K562 (cell line): ENCODE results near the gene RBPJL. TPM values are rescaled to one million over a fixed set of nuclear protein-coding genes. Genes with fewer than 3 reads are reported as not detected.

ENCODE experiments used
- ATAC-seq: fragments of 200-7000 bp; cut with Tn5 transposase; 3 replicates; pipeline ENCODE4 v1.9.1; 2020; ENCODE audit warnings: moderate library complexity
- BruUV-seq: library from RNA; stranded (reverse); fragments of 400-500 nt; replicated peaks from 2 replicates; lab custom pipeline; 2021; lab: Mats Ljungman, UMichigan
- CTCF ChIA-PET: fragments of 300-600 bp; formaldehyde crosslinking; extraction: SDS; loops from one replicate; lab custom pipeline; 2021; ENCODE audit warnings: low intra/inter-chr PET ratio; lab: Yijun Ruan, JAX
- POLR2A ChIA-PET: fragments of 300-600, 350-650 bp; sonication (Branson Sonifier 250); formaldehyde crosslinking; extraction: SDS; loops from one replicate; lab custom pipeline; 2021; ENCODE audit warnings: antibody characterized with exemption, inconsistent platforms; lab: Yijun Ruan, JAX
- DNase-seq, 4 experiments: peaks; one replicate each; pipeline versions ENCODE4 v3.0.0 to v3.0.0-alpha.2; 2011 to 2018; ENCODE audit warnings: low spot score in 3 of 4, mixed read lengths in 3 of 4; ENCODE audit errors: extremely low read depth in 1 of 4
- FAIRE-seq: peaks from 2 replicates; lab custom pipeline; 2011; peaks lifted over from hg19 to GRCh38; lab: Jason Lieb, UNC
- H2AFZ ChIP-seq: 2 replicates; pipeline ENCODE4 v1.6.0; 2011; ENCODE audit warnings: low read depth, low read length, control low read depth, inconsistent platforms
- H3K27ac ChIP-seq: fragments of 200-600 bp; 3 replicates; pipeline ENCODE4 v1.8.0; 2011; ENCODE audit warnings: low read depth, mild to moderate bottlenecking, control low read depth, inconsistent platforms, low read length, moderate library complexity, mixed read lengths; ENCODE audit errors: extremely low read depth
- H3K27me3 ChIP-seq, 2 experiments: fragments of 300-600 bp in 1 of 2; 2 replicates in 1 of 2; 3 replicates in 1 of 2; pipeline versions ENCODE4 v1.6.0 to v1.8.0; 2011; ENCODE audit warnings: inconsistent platforms in 2 of 2, low read length in 2 of 2, mild to moderate bottlenecking in 1 of 2, mixed read lengths in 1 of 2, moderate library complexity in 1 of 2; ENCODE audit not compliant: control insufficient read depth in 2 of 2, insufficient read depth in 2 of 2
- H3K36me3 ChIP-seq: fragments of 300-600 bp; 3 replicates; pipeline ENCODE4 v1.8.0; 2011; ENCODE audit warnings: mild to moderate bottlenecking, low read length, inconsistent platforms; ENCODE audit not compliant: control insufficient read depth, insufficient read depth
- H3K4me1 ChIP-seq, 2 experiments: fragments of 200-600 bp in 1 of 2; replicated peaks in 1 of 2; 2 replicates in 1 of 2; 3 replicates in 1 of 2; pipeline versions ENCODE4 v1.5.1 to v1.8.0; 2011; ENCODE audit warnings: inconsistent platforms in 2 of 2, low read length in 2 of 2, mild to moderate bottlenecking in 1 of 2, mixed read lengths in 1 of 2, moderate library complexity in 1 of 2; ENCODE audit not compliant: control insufficient read depth in 2 of 2, insufficient read depth in 2 of 2
- H3K4me2 ChIP-seq: 2 replicates; pipeline ENCODE4 v1.6.1; 2011; ENCODE audit warnings: low read length, control low read depth, inconsistent platforms, mixed read lengths; ENCODE audit not compliant: insufficient read depth
- H3K4me3 ChIP-seq: fragments of 200-600 bp; sonication (generic), shearing (Covaris generic); 2 replicates; pipeline ENCODE4 v1.5.1; 2016; ENCODE audit warnings: control low read depth, inconsistent platforms
- H3K79me2 ChIP-seq: fragments of 200-600 bp; 3 replicates; pipeline ENCODE4 v1.8.0; 2011; ENCODE audit warnings: low read length, inconsistent platforms; ENCODE audit not compliant: control insufficient read depth, insufficient read depth
- H3K9ac ChIP-seq, 2 experiments: 2 replicates each; pipeline versions ENCODE4 v1.6.0 to v1.6.1; 2011; ENCODE audit warnings: low read depth in 2 of 2, low read length in 2 of 2, control low read depth in 1 of 2, inconsistent platforms in 1 of 2, mild to moderate bottlenecking in 1 of 2, mixed read lengths in 1 of 2; ENCODE audit not compliant: insufficient read depth in 1 of 2
- H3K9me1 ChIP-seq: one replicate; pipeline ENCODE4 v1.6.0; 2011; ENCODE audit warnings: inconsistent platforms, mild to moderate bottlenecking, low read length, moderate library complexity; ENCODE audit not compliant: control insufficient read depth, insufficient read depth
- H3K9me3 ChIP-seq: replicated peaks from 2 replicates; pipeline ENCODE4 v1.5.1; 2011; ENCODE audit warnings: low read depth, low read length, inconsistent platforms; ENCODE audit not compliant: control insufficient read depth, insufficient read depth
- H4K20me1 ChIP-seq: replicated peaks from 2 replicates; pipeline ENCODE4 v1.6.1; 2011; ENCODE audit warnings: low read length, inconsistent platforms, mixed read lengths; ENCODE audit not compliant: control insufficient read depth, insufficient read depth
- DACH1 ChIP-seq: fragments of 450-650 bp; IDR thresholded peaks from 2 replicates; pipeline ENCODE4 v1.6.1; 2018; ENCODE audit not compliant: partially characterized antibody
- MAZ ChIP-seq, 2 experiments: fragments of 450-650 bp in 1 of 2; sonication (generic) in 1 of 2; formaldehyde crosslinking; IDR thresholded peaks in 1 of 2; conservative IDR thresholded peaks in 1 of 2; 2 replicates each; pipeline versions ENCODE4 v1.4.0 to v1.5.0; 2020; ENCODE audit warnings: mild to moderate bottlenecking in 1 of 2, missing genetic modification reagents in 1 of 2
- MYNN ChIP-seq, 2 experiments: sonication (generic); formaldehyde crosslinking in 1 of 2; IDR thresholded peaks; 2 replicates each; pipeline versions ENCODE4 v1.5.0 to v1.6.1; 2016 to 2020; ENCODE audit warnings: antibody characterized with exemption in 1 of 2, missing genetic modification reagents in 1 of 2
- SPI1 ChIP-seq: IDR thresholded peaks from 2 replicates; pipeline ENCODE4 v1.6.1; 2011; ENCODE audit warnings: low read depth, low read length, control low read depth, borderline replicate concordance
- WGBS: fragments of 100-300 bp; shearing (Covaris generic); methylation state at CpG from one replicate; pipeline ENCODE4 v1.1.6; 2016; ENCODE audit warnings: low coverage, mixed read lengths; ENCODE audit not compliant: insufficient coverage; ENCODE audit errors: missing lambda C conversion rate; 5-methylcytosine and 5-hydroxymethylcytosine counted together
- in situ Hi-C: fragments of 300-500 bp; cut with MboI; formaldehyde crosslinking; loops from 4 replicates; pipeline ENCODE4 v1.15.0; 2018; ENCODE audit warnings: inconsistent platforms, mixed read lengths
- intact Hi-C: fragments of 100-400 bp; cut with micrococcal nuclease; formaldehyde crosslinking; loops from 2 replicates; pipeline ENCODE4 v1.14.2; 2022
- polyA plus RNA-seq, 8 experiments: library from polyadenylated mRNA; depleted of rRNA in 4 of 8; stranded (reverse) in 5 of 8; unstranded in 3 of 8; fragments of >200 nt; fragmentation: Nextera tagmentation in 2 of 8; fragmentation: Illumina TruSeq in 1 of 8; extraction: Ambion mirVana in 2 of 8; extraction: Trizol in 1 of 8; gene quantifications; 2 replicates each; pipeline versions ENCODE4 v1.2.1 to v1.2.3, GENCODE V29; 2011 to 2014; ENCODE audit warnings: inconsistent platforms in 1 of 8, missing spikeins in 1 of 8
- total RNA-seq, 7 experiments: library from RNA; depleted of rRNA in 6 of 7; stranded (reverse); fragments of >200 nt in 6 of 7; fragmentation: Illumina TruSeq in 2 of 7; extraction: Trizol in 2 of 7; gene quantifications; 2 replicates each; pipeline versions ENCODE4 v1.2.1 to v1.2.3, GENCODE V29; 2011 to 2021; ENCODE audit warnings: low replicate concordance in 1 of 7
- TF ChIP-seq, protein P1 (sequence below): sonication (generic); formaldehyde crosslinking; IDR thresholded peaks from 2 replicates; pipeline ENCODE4 v1.8.0; 2023; ENCODE audit warnings: mild to moderate bottlenecking, missing genetic modification reagents
- TF ChIP-seq, protein P2 (sequence below): IDR thresholded peaks from 3 replicates; pipeline ENCODE4 v1.6.1; 2011; ENCODE audit warnings: borderline replicate concordance, mild to moderate bottlenecking; ENCODE audit not compliant: insufficient read length, insufficient read depth

RBPJL gene
- total and polyA plus RNA-seq, 9 of the 15 experiments (the other 6 are each of a cell fraction or from before 2014, with no cell fraction given): not detected

DNA sequence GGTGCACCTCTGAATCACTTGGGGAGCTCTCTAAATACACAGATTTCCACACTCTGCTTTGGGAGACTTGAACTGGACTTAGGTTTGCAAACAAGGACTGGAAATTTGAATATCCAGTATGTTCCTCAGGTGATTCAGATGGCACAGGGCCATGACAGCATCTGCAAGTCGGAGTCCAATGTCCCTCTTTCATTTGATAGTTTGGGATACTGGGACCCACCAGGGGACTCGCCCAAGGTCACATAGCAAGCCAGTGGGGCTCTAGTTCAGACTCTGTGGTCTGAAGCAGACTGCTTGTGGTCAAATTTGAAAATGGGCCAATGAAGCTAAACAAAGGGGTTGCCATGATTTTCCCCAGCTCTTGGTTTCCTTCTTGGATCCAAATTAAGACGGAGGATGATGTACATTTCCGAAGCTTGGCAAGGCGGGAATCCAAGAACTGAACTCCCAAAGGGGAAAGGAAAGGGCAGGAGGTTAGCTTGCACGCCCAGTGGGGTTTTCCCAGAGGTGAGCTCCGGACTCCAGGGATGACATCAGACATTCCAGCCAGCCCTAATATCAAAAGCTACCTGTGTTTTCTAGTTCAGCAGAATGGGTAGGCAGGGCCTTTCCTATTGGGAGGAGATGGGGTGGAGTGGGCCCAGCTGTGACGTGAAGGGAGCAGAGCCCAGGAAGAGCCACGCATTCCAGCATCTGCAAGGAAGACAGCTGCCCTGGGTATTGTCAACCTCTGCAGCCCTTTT, 52.9 kb downstream of the RBPJL start (continued):
- TF ChIP-seq MAZ (CRISPR knock-in tag; conservative IDR thresholded peaks at IDR 0.05 in 1 of 2, IDR thresholded peaks at IDR 0.05 in 1 of 2) (no peak), DACH1 (no peak), MYNN (IDR thresholded peaks at IDR 0.05) (no peak), MYNN (CRISPR knock-in tag; IDR thresholded peaks at IDR 0.05) (no peak)
- TF ChIP-seq, protein P1, sequence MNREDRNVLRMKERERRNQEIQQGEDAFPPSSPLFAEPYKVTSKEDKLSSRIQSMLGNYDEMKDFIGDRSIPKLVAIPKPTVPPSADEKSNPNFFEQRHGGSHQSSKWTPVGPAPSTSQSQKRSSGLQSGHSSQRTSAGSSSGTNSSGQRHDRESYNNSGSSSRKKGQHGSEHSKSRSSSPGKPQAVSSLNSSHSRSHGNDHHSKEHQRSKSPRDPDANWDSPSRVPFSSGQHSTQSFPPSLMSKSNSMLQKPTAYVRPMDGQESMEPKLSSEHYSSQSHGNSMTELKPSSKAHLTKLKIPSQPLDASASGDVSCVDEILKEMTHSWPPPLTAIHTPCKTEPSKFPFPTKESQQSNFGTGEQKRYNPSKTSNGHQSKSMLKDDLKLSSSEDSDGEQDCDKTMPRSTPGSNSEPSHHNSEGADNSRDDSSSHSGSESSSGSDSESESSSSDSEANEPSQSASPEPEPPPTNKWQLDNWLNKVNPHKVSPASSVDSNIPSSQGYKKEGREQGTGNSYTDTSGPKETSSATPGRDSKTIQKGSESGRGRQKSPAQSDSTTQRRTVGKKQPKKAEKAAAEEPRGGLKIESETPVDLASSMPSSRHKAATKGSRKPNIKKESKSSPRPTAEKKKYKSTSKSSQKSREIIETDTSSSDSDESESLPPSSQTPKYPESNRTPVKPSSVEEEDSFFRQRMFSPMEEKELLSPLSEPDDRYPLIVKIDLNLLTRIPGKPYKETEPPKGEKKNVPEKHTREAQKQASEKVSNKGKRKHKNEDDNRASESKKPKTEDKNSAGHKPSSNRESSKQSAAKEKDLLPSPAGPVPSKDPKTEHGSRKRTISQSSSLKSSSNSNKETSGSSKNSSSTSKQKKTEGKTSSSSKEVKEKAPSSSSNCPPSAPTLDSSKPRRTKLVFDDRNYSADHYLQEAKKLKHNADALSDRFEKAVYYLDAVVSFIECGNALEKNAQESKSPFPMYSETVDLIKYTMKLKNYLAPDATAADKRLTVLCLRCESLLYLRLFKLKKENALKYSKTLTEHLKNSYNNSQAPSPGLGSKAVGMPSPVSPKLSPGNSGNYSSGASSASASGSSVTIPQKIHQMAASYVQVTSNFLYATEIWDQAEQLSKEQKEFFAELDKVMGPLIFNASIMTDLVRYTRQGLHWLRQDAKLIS: no peak
- TF ChIP-seq, all 486 proteins: peak for 0

DNA sequence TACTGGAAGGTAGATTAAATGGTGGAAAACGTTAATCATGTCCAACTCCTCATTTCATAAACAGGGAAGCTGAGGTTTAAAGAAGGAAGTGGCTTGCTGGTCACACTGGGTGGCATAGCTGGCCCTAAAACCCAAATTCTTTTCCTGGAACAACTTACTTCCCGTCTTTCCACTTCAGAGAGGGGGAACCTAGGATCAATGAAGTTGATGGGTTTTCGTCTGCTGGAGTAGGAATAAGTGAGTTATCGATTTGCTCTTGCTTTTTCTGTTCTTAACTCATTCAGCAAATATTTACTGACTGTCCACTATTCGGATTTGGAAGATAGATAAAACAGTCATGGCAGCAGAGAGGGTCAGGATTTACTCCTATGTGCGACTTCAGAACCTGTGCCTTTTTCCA, 55.2 kb downstream of the RBPJL start:
- BruUV-seq: no TSS peak
- no peak overlapping the region for H3K27ac ChIP-seq
- H3K4me3 ChIP-seq: no peak overlapping the region
- H3K4me2 ChIP-seq: no peak overlapping the region
- in situ Hi-C loops: no loop called here
- FAIRE-seq (peak; percentile 19), ATAC-seq (no peak), DNase-seq (no peak)
- H3K36me3 ChIP-seq: peaks cover 20% of the 10 kb centered on the region
- no peak overlapping the region for H3K9ac ChIP-seq
- ChIA-PET CTCF (interaction anchor here (2.3 kb wide), 1 partner anchor 75 kb away, joined by 12 read pairs; no protein-coding TSS in a partner anchor), POLR2A (interaction anchor here (1.3 to 2.5 kb wide), 4 partner anchors 10 to 75 kb away, joined by 5 to 16 read pairs (median 6); partner anchors contain the start of gene SDC4)
- 63% methylated on average over 6 of the region's 6 CpGs for WGBS
- H2AFZ ChIP-seq: no peak overlapping the region
- H3K27me3 ChIP-seq: no peaks in the 10 kb centered on the region
- peak; percentile 44; the same call in 1 of the 2 replicates for TF ChIP-seq SPI1
- TF ChIP-seq, protein P2, sequence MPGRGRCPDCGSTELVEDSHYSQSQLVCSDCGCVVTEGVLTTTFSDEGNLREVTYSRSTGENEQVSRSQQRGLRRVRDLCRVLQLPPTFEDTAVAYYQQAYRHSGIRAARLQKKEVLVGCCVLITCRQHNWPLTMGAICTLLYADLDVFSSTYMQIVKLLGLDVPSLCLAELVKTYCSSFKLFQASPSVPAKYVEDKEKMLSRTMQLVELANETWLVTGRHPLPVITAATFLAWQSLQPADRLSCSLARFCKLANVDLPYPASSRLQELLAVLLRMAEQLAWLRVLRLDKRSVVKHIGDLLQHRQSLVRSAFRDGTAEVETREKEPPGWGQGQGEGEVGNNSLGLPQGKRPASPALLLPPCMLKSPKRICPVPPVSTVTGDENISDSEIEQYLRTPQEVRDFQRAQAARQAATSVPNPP: no peak
- H3K79me2 ChIP-seq: peaks cover 20% of the 10 kb centered on the region
- H3K9me1 ChIP-seq: no peaks in the 10 kb centered on the region
- intact Hi-C loops: loop anchor here (2.0 to 10.0 kb wide), 3 partner anchors 39 to 613 kb away; partner anchors contain the start of gene ZNF335
- peaks cover 11 to 27% of the 10 kb centered on the region in 2 experiments for H3K4me1 ChIP-seq
- H3K9me3 ChIP-seq: no peaks in the 10 kb centered on the region
- H4K20me1 ChIP-seq: no peaks in the 10 kb centered on the region
